ENCODE measurements around the gene RAD51B. TPM values are rescaled to one million over a fixed set of nuclear protein-coding genes. Genes with fewer than 3 reads are reported as not detected.

Gene RAD51B
- total RNA-seq, 3 donors from 2014 or later: 10.6 to 77.6 (median 33.8) TPM

DNA sequence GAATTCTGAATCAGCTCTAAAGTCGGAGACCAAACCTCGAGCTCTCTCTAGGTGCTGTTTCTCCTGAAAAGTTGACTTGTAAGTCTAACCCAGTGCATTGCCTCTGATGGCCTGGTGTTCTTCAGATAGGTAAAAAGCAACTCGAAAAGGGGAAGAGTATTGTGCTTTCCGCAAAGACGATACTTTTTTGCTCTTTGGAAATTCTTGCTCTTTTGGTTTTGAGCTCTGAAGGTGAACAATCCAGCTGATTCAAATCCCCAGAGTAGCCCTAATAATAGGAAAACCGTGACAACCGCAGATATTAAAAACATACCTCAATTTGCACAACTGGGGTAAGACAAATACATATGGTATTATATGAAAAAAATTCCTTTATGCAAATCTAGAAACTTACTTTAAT is 447.4 kb downstream of the RAD51B start:
- no peaks in the 10 kb centered on the region for H3K27me3 ChIP-seq
- no peaks in the 10 kb centered on the region for H3K9me3 ChIP-seq
- H3K4me1 ChIP-seq: no peaks in the 10 kb centered on the region
- TF ChIP-seq, protein P1, sequence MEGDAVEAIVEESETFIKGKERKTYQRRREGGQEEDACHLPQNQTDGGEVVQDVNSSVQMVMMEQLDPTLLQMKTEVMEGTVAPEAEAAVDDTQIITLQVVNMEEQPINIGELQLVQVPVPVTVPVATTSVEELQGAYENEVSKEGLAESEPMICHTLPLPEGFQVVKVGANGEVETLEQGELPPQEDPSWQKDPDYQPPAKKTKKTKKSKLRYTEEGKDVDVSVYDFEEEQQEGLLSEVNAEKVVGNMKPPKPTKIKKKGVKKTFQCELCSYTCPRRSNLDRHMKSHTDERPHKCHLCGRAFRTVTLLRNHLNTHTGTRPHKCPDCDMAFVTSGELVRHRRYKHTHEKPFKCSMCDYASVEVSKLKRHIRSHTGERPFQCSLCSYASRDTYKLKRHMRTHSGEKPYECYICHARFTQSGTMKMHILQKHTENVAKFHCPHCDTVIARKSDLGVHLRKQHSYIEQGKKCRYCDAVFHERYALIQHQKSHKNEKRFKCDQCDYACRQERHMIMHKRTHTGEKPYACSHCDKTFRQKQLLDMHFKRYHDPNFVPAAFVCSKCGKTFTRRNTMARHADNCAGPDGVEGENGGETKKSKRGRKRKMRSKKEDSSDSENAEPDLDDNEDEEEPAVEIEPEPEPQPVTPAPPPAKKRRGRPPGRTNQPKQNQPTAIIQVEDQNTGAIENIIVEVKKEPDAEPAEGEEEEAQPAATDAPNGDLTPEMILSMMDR (IDR thresholded peaks at IDR 0.05): no peak
- TF ChIP-seq POLR2AphosphoS5 (IDR thresholded peaks at IDR 0.05): no peak
- no peak for TF ChIP-seq POLR2A (IDR thresholded peaks at IDR 0.05)
- H3K27ac ChIP-seq: no peak overlapping the region
- no peak for DNase-seq (ENCODE audit: low spot score in 2 of 2)
- intact Hi-C loops (cut with DNase I; ENCODE audit: low total_unique reads): no loop called here
- no peaks in the 10 kb centered on the region for H3K36me3 ChIP-seq
- H3K4me3 ChIP-seq: no peak overlapping the region

DNA sequence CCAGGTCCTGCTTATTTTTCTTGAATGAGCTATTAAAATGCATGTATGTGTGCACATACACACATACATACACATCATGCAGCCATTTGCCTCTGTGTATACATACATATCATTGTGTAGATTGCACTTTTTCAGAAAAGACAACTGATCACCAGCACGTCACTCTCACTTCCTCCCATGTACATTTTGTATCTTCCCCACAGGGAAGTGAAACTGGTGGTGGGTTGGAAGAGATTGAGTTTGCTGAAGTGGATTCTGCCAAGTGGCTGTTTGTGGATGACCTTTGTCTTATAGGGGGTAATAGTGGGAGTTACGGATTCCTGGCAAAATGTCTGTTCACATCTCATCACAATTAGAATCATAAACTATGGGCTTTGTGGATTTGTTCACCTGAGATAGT is 448.6 kb downstream of the RAD51B start:
- DNase-seq (ENCODE audit: low spot score in 2 of 2): no peak
- no peak overlapping the region for H3K4me3 ChIP-seq
- H3K36me3 ChIP-seq: no peaks in the 10 kb centered on the region
- intact Hi-C loops (cut with DNase I; ENCODE audit: low total_unique reads): no loop called here
- no peaks in the 10 kb centered on the region for H3K9me3 ChIP-seq
- H3K27ac ChIP-seq: peak overlapping the region in 1 of 2 donors; percentile 46
- TF ChIP-seq POLR2A (IDR thresholded peaks at IDR 0.05): no peak
- no peak for TF ChIP-seq POLR2AphosphoS5 (IDR thresholded peaks at IDR 0.05)
- TF ChIP-seq, protein P1 (IDR thresholded peaks at IDR 0.05): no peak
- no peaks in the 10 kb centered on the region for H3K27me3 ChIP-seq
- H3K4me1 ChIP-seq: no peaks in the 10 kb centered on the region

DNA sequence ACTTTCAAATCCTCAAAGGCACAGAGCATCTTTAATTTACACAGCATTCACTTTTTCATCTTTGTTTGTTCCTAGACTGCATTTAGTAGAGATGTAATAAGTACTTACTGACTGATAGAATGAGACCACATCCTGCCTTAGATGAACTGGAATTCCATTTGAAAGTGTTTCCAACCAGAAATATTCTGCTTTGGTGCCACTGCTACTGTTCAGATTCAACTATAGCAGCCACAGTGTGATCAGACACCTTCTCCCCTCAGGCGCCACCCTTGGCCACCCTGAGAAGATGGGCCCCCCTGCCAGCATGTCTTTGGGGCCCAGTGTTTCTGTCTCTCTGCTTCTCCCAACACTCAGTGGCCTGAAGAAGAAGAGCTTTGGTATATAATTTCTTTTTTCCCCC is 449.1 kb downstream of the RAD51B start:
- no peaks in the 10 kb centered on the region for H3K9me3 ChIP-seq
- TF ChIP-seq POLR2A (IDR thresholded peaks at IDR 0.05): no peak
- H3K27ac ChIP-seq: peak overlapping the region in 1 of 2 donors; percentile 46
- H3K36me3 ChIP-seq: no peaks in the 10 kb centered on the region
- no peaks in the 10 kb centered on the region for H3K4me1 ChIP-seq
- H3K27me3 ChIP-seq: no peaks in the 10 kb centered on the region
- intact Hi-C loops (cut with DNase I; ENCODE audit: low total_unique reads): no loop called here
- no peak for DNase-seq (ENCODE audit: low spot score in 2 of 2)
- no peak overlapping the region for H3K4me3 ChIP-seq

DNA sequence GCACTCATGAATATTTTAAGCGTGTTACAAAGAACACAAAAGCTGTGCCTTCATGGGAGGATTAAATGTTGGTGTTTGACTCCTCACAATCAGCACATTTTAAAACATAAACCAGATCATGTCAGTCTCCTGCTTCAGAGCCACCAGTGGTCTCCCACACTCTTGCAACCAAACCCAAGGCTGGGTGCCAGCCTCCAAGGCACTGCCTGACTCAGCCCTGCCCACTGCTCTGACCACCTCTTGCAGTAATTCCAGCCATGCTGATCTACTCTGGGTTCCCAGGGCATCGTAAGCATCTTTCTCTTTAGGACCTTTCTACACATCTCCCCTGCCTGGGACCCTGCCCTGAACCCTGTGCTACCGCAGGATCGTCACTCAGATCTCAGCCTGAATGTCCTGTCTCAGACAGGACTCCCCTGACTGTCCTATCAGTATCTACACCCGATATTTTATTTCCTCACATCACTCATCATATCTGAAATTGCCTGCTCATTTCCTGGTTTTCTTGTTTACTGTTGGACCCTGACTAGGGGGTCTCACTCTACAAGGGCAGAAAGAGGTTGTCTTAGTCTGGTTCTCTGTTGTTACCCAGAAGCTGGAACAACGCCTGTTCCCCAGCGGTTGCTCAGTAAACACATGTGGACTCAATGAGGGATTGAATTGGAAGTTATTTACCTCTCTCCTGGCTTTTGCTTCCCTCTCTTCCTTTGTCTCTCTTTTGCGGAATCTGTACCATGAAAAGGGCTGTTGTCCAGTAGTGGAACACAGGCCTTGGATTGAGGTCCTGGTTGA is 449.8 kb downstream of the RAD51B start:
- DNase-seq (ENCODE audit: low spot score in 2 of 2): no peak
- intact Hi-C loops (cut with DNase I; ENCODE audit: low total_unique reads): no loop called here
- TF ChIP-seq POLR2AphosphoS5 (IDR thresholded peaks at IDR 0.05) (no peak), POLR2A (IDR thresholded peaks at IDR 0.05) (no peak)
- TF ChIP-seq, protein P1 (IDR thresholded peaks at IDR 0.05): no peak
- H3K4me3 ChIP-seq: no peak overlapping the region
- H3K9me3 ChIP-seq: no peaks in the 10 kb centered on the region
- no peaks in the 10 kb centered on the region for H3K27me3 ChIP-seq
- H3K27ac ChIP-seq: peak overlapping the region in 1 of 2 donors; percentile 46
- H3K4me1 ChIP-seq: no peaks in the 10 kb centered on the region
- H3K36me3 ChIP-seq: no peaks in the 10 kb centered on the region

DNA sequence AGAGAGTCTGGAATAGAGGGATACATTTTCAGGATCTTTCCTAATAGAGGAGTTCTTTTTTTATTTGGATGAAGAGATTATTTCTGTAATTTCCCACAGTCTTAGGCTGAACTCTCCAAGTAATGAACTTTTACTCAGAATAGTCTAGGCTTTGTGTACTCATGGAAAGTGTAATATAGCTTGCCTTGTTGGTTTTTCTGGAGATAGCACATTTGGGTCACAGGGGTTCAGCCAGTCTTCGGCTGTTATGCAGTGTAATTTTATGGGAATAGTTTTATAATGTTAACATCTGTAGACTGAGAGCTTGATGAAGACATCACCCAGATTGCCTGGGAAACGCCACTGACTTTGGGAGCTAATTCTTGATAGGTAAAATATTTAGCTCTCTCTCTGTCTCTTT is 450.8 kb downstream of the RAD51B start:
- Histone ChIP-seq H3K4me1 (no peaks in the 10 kb centered on the region), H3K27ac (peak overlapping the region in 1 of 2 donors; percentile 27), H3K27me3 (no peaks in the 10 kb centered on the region), H3K4me3 (no peak overlapping the region), H3K9me3 (no peaks in the 10 kb centered on the region), H3K36me3 (no peaks in the 10 kb centered on the region)
- intact Hi-C loops (cut with DNase I; ENCODE audit: low total_unique reads): no loop called here
- TF ChIP-seq, protein P1 (IDR thresholded peaks at IDR 0.05): no peak
- TF ChIP-seq POLR2A (IDR thresholded peaks at IDR 0.05) (no peak), POLR2AphosphoS5 (IDR thresholded peaks at IDR 0.05) (no peak)
- no peak for DNase-seq (ENCODE audit: low spot score in 2 of 2)
